COLO829 (cell line): Measurements from ENCODE around the gene ARMC12.
"Not testable (repeated sequence)": the region's sequence is repeated elsewhere in the genome, so short reads cannot be mapped to it uniquely, and the experiment has no call there.

ENCODE experiments used
- DNase-seq: peaks from one replicate; pipeline ENCODE4 v3.0.0; 2012; ENCODE audit warnings: low spot score

The ARMC12 gene

GRCh38 chr6:35718911-35719381 lies 17.9 kb upstream of the ARMC12 start:
- no peak for DNase-seq

GRCh38 chr6:35719404-35719829 lies 17.4 kb upstream of the ARMC12 start:
- DNase-seq = no peak

- DNase-seq = no peak
Measured at GRCh38 chr6:35719830-35720733, 16.8 kb upstream of the ARMC12 start.

- DNase-seq = no peak
Measured at GRCh38 chr6:35722121-35722761, 14.6 kb upstream of the ARMC12 start.

- DNase-seq = no peak
Measured at GRCh38 chr6:35723587-35723986, 13.2 kb upstream of the ARMC12 start.

GRCh38 chr6:35724059-35724458 lies 12.8 kb upstream of the ARMC12 start:
- DNase-seq = no peak

GRCh38 chr6:35724471-35724870 lies 12.4 kb upstream of the ARMC12 start:
- no peak for DNase-seq

- no peak for DNase-seq
Measured at GRCh38 chr6:35725081-35725708, 11.6 kb upstream of the ARMC12 start.

GRCh38 chr6:35725721-35726438 lies 11.0 kb upstream of the ARMC12 start:
- no peak for DNase-seq

- DNase-seq = no peak
Measured at GRCh38 chr6:35727231-35727934, 9.4 kb upstream of the ARMC12 start.

- peak; percentile 77 for DNase-seq
Measured at GRCh38 chr6:35727935-35728682, 8.7 kb upstream of the ARMC12 start.

- no peak for DNase-seq
Measured at GRCh38 chr6:35728683-35729678, 7.9 kb upstream of the ARMC12 start.

- no peak for DNase-seq
Measured at GRCh38 chr6:35729722-35730121, 7.1 kb upstream of the ARMC12 start.

GRCh38 chr6:35730745-35731413 lies 6.0 kb upstream of the ARMC12 start:
- no peak for DNase-seq

- peak; percentile 85 for DNase-seq
Measured at GRCh38 chr6:35731414-35731735, 5.5 kb upstream of the ARMC12 start.

- peak; percentile 88 for DNase-seq
Measured at GRCh38 chr6:35731736-35732532, 4.9 kb upstream of the ARMC12 start.

- no peak for DNase-seq
Measured at GRCh38 chr6:35733633-35734032, 3.2 kb upstream of the ARMC12 start.

GRCh38 chr6:35734319-35734718 lies 2.5 kb upstream of the ARMC12 start:
- DNase-seq = not testable (repeated sequence)
